HepG2 (cell line): ENCODE results near the gene MID1. TPM values are rescaled to one million over a fixed set of nuclear protein-coding genes. Genes with fewer than 3 reads are reported as not detected.

Experiments used
- ATAC-seq: fragments of 200-7000 bp; cut with Tn5 transposase; 3 replicates; pipeline ENCODE4 v1.9.1; 2020; ENCODE audit warnings: mild to moderate bottlenecking, moderate library complexity
- BruUV-seq: library from RNA; stranded (reverse); fragments of 400-500 nt; replicated peaks from 2 replicates; lab custom pipeline; 2021; lab: Mats Ljungman, UMichigan
- CTCF ChIA-PET: fragments of 300-600 bp; formaldehyde crosslinking; extraction: SDS; loops from one replicate; lab custom pipeline; 2021; ENCODE audit warnings: low total read pairs, inconsistent platforms, low intra/inter-chr PET ratio; lab: Yijun Ruan, JAX
- POLR2A ChIA-PET: fragments of 350-600 bp; sonication (Branson Sonifier 250); formaldehyde crosslinking; loops from one replicate; lab custom pipeline; 2020; ENCODE audit warnings: antibody characterized with exemption, inconsistent platforms; lab: Yijun Ruan, JAX
- DNase-seq: peaks from one replicate; pipeline ENCODE4 v3.0.0-alpha.2; 2015; ENCODE audit warnings: low spot score
- FAIRE-seq: peaks from 3 replicates; lab custom pipeline; 2011; peaks lifted over from hg19 to GRCh38; lab: Jason Lieb, UNC
- H2AFZ ChIP-seq: one replicate; pipeline ENCODE4 v1.6.1; 2011; ENCODE audit warnings: low read length, inconsistent platforms
- H3K27ac ChIP-seq: fragments of 300-600 bp; 3 replicates; pipeline ENCODE4 v1.8.0; 2011; ENCODE audit warnings: mixed run types, mild to moderate bottlenecking, mixed read lengths, low read length, inconsistent platforms; ENCODE audit not compliant: insufficient read depth; ENCODE audit errors: extremely low read length
- H3K27me3 ChIP-seq, 2 experiments: fragments of 200-600 bp in 1 of 2; 2 replicates in 1 of 2; 3 replicates in 1 of 2; pipeline versions ENCODE4 v1.6.0 to v1.8.0; 2011; ENCODE audit warnings: low read length in 2 of 2, mild to moderate bottlenecking in 2 of 2, moderate library complexity in 2 of 2, inconsistent platforms in 1 of 2; ENCODE audit not compliant: insufficient read depth in 2 of 2, control insufficient read depth in 1 of 2
- H3K36me3 ChIP-seq, 2 experiments: fragments of 200-600 bp in 1 of 2; replicated peaks in 1 of 2; 2 replicates in 1 of 2; 3 replicates in 1 of 2; pipeline versions ENCODE4 v1.5.1 to v1.8.0; 2011; ENCODE audit warnings: low read length in 2 of 2, inconsistent platforms in 1 of 2; ENCODE audit not compliant: insufficient read depth in 2 of 2, control insufficient read depth in 1 of 2
- H3K4me1 ChIP-seq: 2 replicates; pipeline ENCODE4 v1.5.1; 2012; ENCODE audit warnings: low read length, inconsistent platforms; ENCODE audit not compliant: insufficient read depth
- H3K4me2 ChIP-seq: 2 replicates; pipeline ENCODE4 v1.6.0; 2011; ENCODE audit warnings: low read depth, low read length, inconsistent platforms
- H3K4me3 ChIP-seq, 3 experiments: fragments of 200-600 bp in 1 of 3; sonication (generic), shearing (Covaris generic) in 1 of 3; replicated peaks in 1 of 3; 2 replicates each; pipeline ENCODE4 v1.5.1; 2011 to 2016; ENCODE audit warnings: low read length in 3 of 3, inconsistent platforms in 2 of 3, low read depth in 2 of 3, mild to moderate bottlenecking in 2 of 3, control low read depth in 1 of 3, mixed read lengths in 1 of 3; ENCODE audit not compliant: insufficient read depth in 1 of 3
- H3K79me2 ChIP-seq: one replicate; pipeline ENCODE4 v1.6.1; 2011; ENCODE audit warnings: low read length, inconsistent platforms; ENCODE audit not compliant: insufficient read depth
- H3K9ac ChIP-seq: 2 replicates; pipeline ENCODE4 v1.6.0; 2011; ENCODE audit warnings: mild to moderate bottlenecking, low read depth, low read length, inconsistent platforms; ENCODE audit not compliant: insufficient read depth
- H3K9me3 ChIP-seq: 2 replicates; pipeline ENCODE4 v1.5.1; 2012; ENCODE audit warnings: mild to moderate bottlenecking, low read length
- H4K20me1 ChIP-seq: 2 replicates; pipeline ENCODE4 v1.6.0; 2011; ENCODE audit warnings: inconsistent platforms, mild to moderate bottlenecking, low read length, moderate library complexity; ENCODE audit not compliant: insufficient read depth
- ADNP ChIP-seq: sonication (generic); formaldehyde crosslinking; IDR thresholded peaks from 2 replicates; pipeline ENCODE4 v1.4.0; 2020; ENCODE audit warnings: missing genetic modification reagents
- ARID5B ChIP-seq: IDR thresholded peaks from 2 replicates; pipeline ENCODE4 v1.4.0; 2020; ENCODE audit warnings: mild to moderate bottlenecking, missing genetic modification reagents
- FOSL2 ChIP-seq: sonication (generic); formaldehyde crosslinking; IDR thresholded peaks from 2 replicates; pipeline ENCODE4 v1.4.0; 2020; ENCODE audit warnings: missing genetic modification reagents
- GABPA ChIP-seq, 2 experiments: IDR thresholded peaks; 2 replicates each; pipeline ENCODE4 v1.6.1; 2011 to 2016; ENCODE audit warnings: low read depth in 2 of 2, low read length in 1 of 2, missing biosample characterization in 1 of 2, missing genetic modification characterization in 1 of 2
- MBNL3 ChIP-seq: fragments of 250-450 bp; sonication (Bioruptor Pico); conservative IDR thresholded peaks from 2 replicates; pipeline ENCODE4 v1.8.0; 2022; ENCODE audit warnings: mild to moderate bottlenecking, inconsistent platforms
- MEF2D ChIP-seq: sonication (generic); formaldehyde crosslinking; IDR thresholded peaks from 2 replicates; pipeline ENCODE4 v1.5.1; 2020; ENCODE audit warnings: mild to moderate bottlenecking, missing genetic modification reagents
- PAX8 ChIP-seq: sonication (generic); formaldehyde crosslinking; IDR thresholded peaks from 2 replicates; pipeline ENCODE4 v1.8.0; 2022; ENCODE audit warnings: mild to moderate bottlenecking, missing genetic modification reagents, borderline replicate concordance
- POLR2AphosphoS5 ChIP-seq: IDR thresholded peaks from 2 replicates; pipeline ENCODE4 v1.6.1; 2012; ENCODE audit warnings: low read depth, low read length
- RFX1 ChIP-seq: fragments of 450-650 bp; IDR thresholded peaks from 2 replicates; pipeline ENCODE4 v1.6.1; 2017
- SP2 ChIP-seq: sonication (generic); formaldehyde crosslinking; IDR thresholded peaks from 2 replicates; pipeline ENCODE4 v1.5.1; 2020; ENCODE audit warnings: mild to moderate bottlenecking, missing genetic modification reagents
- TBL1XR1 ChIP-seq: fragments of 150-350 bp; IDR thresholded peaks from 2 replicates; pipeline ENCODE4 v1.6.1; 2014; ENCODE audit warnings: borderline replicate concordance, low read length; ENCODE audit not compliant: partially characterized antibody
- TBX2 ChIP-seq: sonication (generic); formaldehyde crosslinking; IDR thresholded peaks from 2 replicates; pipeline ENCODE4 v1.5.0; 2020; ENCODE audit warnings: missing genetic modification reagents, mild to moderate bottlenecking, borderline replicate concordance
- TEF ChIP-seq: sonication (generic); formaldehyde crosslinking; IDR thresholded peaks from 2 replicates; pipeline ENCODE4 v1.5.0; 2020; ENCODE audit warnings: missing genetic modification reagents
- THAP9 ChIP-seq: sonication (generic); formaldehyde crosslinking; IDR thresholded peaks from 2 replicates; pipeline ENCODE4; 2020; ENCODE audit warnings: missing genetic modification reagents, mild to moderate bottlenecking, borderline replicate concordance
- ZBTB3 ChIP-seq: sonication (generic); formaldehyde crosslinking; IDR thresholded peaks from 2 replicates; pipeline ENCODE4 v1.4.0; 2020; ENCODE audit warnings: low read depth, mild to moderate bottlenecking, moderate library complexity, missing genetic modification reagents, borderline replicate concordance
- ZNF549 ChIP-seq: sonication (generic); formaldehyde crosslinking; IDR thresholded peaks from 2 replicates; pipeline ENCODE4 v1.5.0; 2020; ENCODE audit warnings: missing genetic modification reagents
- WGBS: methylation state at CpG from one replicate; pipeline ENCODE4 v1.1.6; 2017; ENCODE audit warnings: low lambda C conversion rate; 5-methylcytosine and 5-hydroxymethylcytosine counted together
- in situ Hi-C: cut with HindIII; loops from 2 replicates; pipeline ENCODE4 v1.10.0; 2017; ENCODE audit warnings: low pct_unique_long_range_greater_than_20kb; ENCODE audit not compliant: extremely low pct_ligation_motif_present
- intact Hi-C: fragments of 100-400 bp; cut with micrococcal nuclease; formaldehyde crosslinking; loops from one replicate; pipeline ENCODE4 v1.10.0; 2022; ENCODE audit not compliant: unreplicated experiment
- polyA plus RNA-seq, 8 experiments: library from polyadenylated mRNA; depleted of rRNA in 3 of 8; stranded (reverse) in 7 of 8; unstranded in 1 of 8; fragments of >200 nt; fragmentation: Illumina TruSeq in 4 of 8; extraction: Trizol in 4 of 8; gene quantifications; 2 replicates each; pipeline versions ENCODE4 v1.2.1 to v1.2.3, GENCODE V29; 2011 to 2016; ENCODE audit warnings: low read depth in 4 of 8, missing spikeins in 1 of 8, mixed read lengths in 1 of 8; ENCODE audit not compliant: insufficient read depth in 1 of 8
- total RNA-seq, 5 experiments: library from RNA; depleted of rRNA; stranded (reverse); fragments of >200 nt; fragmentation: Illumina TruSeq; extraction: Trizol; gene quantifications; 2 replicates each; pipeline ENCODE4 v1.2.3, GENCODE V29; 2016; ENCODE audit warnings: low read depth in 1 of 5

MID1 gene
- total and polyA plus RNA-seq, 2 of the 13 experiments (the other 11 are each of a cell fraction or from before 2014, with no cell fraction given) = 0.86 to 1.1 TPM

DNA sequence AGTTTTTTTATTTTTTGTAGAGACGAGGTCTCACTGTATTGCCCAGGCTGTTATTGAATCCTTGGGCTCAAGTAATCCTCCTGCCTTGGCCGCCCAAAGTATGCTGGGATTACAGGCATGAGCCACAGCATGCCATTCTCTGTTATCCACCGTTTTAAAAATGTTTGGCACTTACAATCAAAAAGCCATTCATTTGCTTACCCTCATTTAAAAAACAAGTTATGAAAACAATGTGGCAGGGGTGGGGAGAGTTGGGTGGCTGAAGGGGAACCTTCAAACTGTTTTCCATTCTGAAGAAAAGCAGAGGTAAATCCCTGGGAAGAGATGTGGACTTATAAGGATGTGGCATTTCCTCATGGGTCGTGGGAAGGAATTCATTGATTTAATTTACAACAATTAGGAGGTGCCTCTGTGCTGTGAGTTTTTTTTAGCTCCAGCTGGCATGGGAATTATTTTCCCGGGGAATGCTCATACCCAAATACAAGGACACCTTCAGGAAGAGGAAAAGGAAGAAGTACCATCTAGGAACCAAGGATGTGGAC lies 103.5 kb downstream of the MID1 start:
- Histone ChIP-seq H2AFZ (no peak overlapping the region), H4K20me1 (no peaks in the 10 kb centered on the region), H3K4me1 (peaks cover 11% of the 10 kb centered on the region; the same call in 1 of the 2 replicates), H3K9ac (no peak overlapping the region), H3K4me2 (no peak overlapping the region), H3K9me3 (no peaks in the 10 kb centered on the region), H3K36me3 (no peaks in the 10 kb centered on the region), H3K4me3 (no peak overlapping the region), H3K27ac (no peak overlapping the region), H3K27me3 (no peaks in the 10 kb centered on the region), H3K79me2 (no peaks in the 10 kb centered on the region)
- CTCF ChIA-PET = no interaction called here
- FAIRE-seq = no peak
- no peak for DNase-seq
- in situ Hi-C loops = no loop called here
- 60% methylated on average over 5 of the region's 5 CpGs for WGBS
- POLR2A ChIA-PET = no interaction called here
- no TSS peak for BruUV-seq
- intact Hi-C loops = no loop called here
- no peak for TF ChIP-seq SP2 (CRISPR knock-in tag)
- TF ChIP-seq GABPA (IDR thresholded peaks at IDR 0.05; ENCODE audit: low read depth, low read length) = no peak
- TF ChIP-seq GABPA (CRISPR knock-in tag; IDR thresholded peaks at IDR 0.05; ENCODE audit: low read depth) = no peak
- TF ChIP-seq TBX2 = no peak
- no peak for TF ChIP-seq FOSL2 (CRISPR knock-in tag)
- no peak for TF ChIP-seq ZNF549 (CRISPR knock-in tag)
- no peak for TF ChIP-seq ARID5B (CRISPR knock-in tag)
- no peak for TF ChIP-seq MEF2D
- TF ChIP-seq ADNP (CRISPR knock-in tag) = no peak
- TF ChIP-seq TBL1XR1 = no peak
- TF ChIP-seq PAX8 (CRISPR knock-in tag) = no peak
- TF ChIP-seq POLR2AphosphoS5 = no peak
- no peak for TF ChIP-seq TEF
- TF ChIP-seq RFX1 = no peak
- no peak for TF ChIP-seq MBNL3
- no peak for TF ChIP-seq THAP9
- TF ChIP-seq ZBTB3 (CRISPR knock-in tag) = no peak
- ATAC-seq = no peak
